GM19463 (cell line): Measurements from ENCODE around the gene PCDHB6.
"Not testable (repeated sequence)": the region's sequence is repeated elsewhere in the genome, so short reads cannot be mapped to it uniquely, and the experiment has no call there.

ENCODE experiments used
- ATAC-seq: cut with Tn5 transposase; IDR thresholded peaks from one replicate; pipeline ENCODE4 v1.9.1; 2021; ENCODE audit warnings: mild to moderate bottlenecking, moderate library complexity; ENCODE audit not compliant: unreplicated experiment

PCDHB6 gene

DNA sequence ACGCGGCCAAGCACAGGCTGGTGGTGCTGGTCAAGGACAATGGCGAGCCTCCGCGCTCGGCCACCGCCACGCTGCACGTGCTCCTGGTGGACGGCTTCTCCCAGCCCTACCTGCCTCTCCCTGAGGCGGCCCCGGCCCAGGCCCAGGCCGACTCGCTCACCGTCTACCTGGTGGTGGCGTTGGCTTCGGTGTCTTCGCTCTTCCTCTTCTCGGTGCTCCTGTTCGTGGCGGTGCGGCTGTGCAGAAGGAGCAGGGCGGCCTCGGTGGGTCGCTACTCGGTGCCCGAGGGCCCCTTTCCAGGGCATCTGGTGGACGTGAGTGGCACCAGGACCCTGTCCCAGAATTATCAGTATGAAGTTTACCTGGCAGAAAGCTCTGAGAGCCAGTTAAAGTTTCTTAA is 8.0 kb downstream of the PCDHB6 start:
- ATAC-seq: not testable (repeated sequence)

DNA sequence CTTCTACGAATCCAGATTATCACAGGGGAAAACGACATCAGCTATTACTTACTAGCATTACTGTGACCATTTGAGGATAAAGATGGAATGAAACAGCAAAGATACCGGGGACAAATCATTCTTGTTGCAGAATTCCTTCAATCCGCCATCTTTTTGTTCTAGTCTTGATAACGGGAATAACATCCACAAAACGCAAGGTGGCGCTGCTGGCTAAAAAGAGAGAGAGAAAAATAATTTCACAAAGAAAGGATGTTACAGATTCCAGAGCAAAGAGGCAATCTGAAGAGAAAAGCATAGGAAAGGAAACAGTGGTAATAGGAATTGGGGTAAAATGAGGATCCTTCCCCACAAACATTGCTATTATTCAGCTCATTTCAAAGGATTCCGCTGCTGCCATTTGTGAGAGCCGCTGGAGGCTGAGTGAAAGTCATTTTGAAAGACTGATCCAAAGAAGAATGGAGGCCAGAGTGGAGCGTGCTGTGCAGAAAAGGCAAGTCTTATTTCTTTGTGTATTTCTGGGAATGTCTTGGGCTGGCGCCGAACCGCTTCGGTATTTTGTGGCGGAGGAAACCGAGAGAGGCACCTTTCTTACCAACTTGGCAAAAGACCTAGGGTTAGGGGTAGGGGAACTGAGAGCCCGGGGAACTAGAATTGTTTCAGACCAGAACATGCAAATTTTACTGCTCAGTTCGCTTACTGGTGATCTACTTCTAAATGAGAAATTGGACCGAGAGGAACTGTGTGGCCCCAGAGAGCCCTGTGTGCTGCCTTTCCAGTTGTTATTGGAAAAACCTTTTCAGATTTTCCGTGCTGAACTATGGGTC is 22.7 kb downstream of the PCDHB6 start, which contains the start of gene PCDHB7:
TSS of gene PCDHB7 (plus strand) at position 264 of the 824 bp plus-strand sequence. CDS start at position 456, 192 bp downstream.
- no peak for ATAC-seq

GRCh38 chr5:141174291-141175104 is 24.6 kb downstream of the PCDHB6 start:
- not testable (repeated sequence) for ATAC-seq

DNA sequence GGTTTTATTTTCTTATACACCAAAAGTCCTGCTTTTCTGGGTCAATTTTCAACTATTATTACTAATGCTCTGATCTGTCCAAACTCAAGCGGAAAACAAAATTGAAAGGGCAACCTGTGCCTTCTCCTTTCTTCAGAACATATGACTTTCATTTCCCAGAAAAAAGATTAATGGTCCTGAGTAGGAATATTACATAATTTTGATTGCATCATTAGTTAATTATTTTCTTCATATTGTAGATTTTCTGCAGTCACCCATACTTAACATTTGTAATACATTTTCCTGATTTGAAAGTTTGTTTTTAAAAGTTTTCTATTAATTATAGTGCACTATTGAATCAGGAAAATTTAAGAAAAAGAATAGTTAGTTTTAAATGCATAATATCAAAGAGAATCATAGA is 26.1 kb downstream of the PCDHB6 start:
- ATAC-seq: no peak

GRCh38 chr5:141177577-141178191 is 27.8 kb downstream of the PCDHB6 start, which contains the start of gene PCDHB8:
Gene PCDHB8, plus strand, starts transcription at chr5:141177790. Its CDS starts 245 bp downstream, at chr5:141178035.
- not testable (repeated sequence) for ATAC-seq

GRCh38 chr5:141179371-141179770 is 29.5 kb downstream of the PCDHB6 start:
- not testable (repeated sequence) for ATAC-seq

DNA sequence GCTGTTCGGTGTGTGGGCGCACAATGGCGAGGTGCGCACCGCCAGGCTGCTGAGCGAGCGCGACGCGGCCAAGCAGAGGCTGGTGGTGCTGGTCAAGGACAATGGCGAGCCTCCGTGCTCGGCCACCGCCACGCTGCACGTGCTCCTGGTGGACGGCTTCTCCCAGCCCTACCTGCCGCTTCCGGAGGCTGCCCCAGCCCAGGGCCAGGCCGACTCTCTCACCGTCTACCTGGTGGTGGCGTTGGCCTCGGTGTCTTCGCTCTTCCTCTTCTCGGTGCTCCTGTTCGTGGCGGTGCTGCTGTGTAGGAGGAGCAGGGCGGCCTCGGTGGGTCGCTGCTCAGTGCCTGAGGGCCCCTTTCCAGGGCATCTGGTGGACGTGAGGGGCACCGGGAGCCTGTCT is 30.0 kb downstream of the PCDHB6 start:
- not testable (repeated sequence) for ATAC-seq

DNA sequence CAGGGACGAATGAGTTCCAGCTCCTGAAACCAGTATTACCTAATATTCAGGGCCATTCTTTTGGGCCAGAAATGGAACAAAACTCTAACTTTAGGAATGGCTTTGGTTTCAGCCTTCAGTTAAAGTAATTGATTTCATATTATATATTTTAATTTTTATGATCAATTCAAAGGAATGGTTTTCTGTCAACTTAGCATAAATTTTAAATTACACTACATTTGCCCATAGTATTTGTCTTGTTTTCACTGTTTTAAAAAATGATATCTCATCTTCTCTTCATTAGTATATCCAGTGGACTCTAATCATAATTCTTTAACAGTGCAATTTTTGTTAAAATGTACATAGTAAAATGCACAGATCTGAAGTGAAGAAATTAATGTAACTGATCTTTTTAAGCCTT is 30.5 kb downstream of the PCDHB6 start:
- ATAC-seq: no peak

DNA sequence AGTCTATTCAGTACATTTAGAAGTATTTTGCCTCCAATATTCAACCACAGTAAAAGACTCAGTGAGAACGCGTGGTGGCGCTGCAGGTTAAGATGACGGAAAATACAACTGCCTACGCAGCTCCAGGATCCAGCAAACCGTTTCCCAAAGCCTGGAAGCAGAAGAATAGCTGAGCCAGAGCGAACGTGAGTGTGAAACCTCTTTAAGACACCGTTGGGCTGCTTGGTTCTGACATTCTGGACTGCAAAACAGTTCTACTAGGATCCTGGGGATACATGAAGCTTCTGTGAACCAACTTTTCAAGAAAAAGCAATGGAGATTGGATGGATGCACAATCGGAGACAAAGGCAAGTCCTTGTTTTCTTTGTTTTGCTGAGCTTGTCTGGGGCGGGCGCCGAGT is 32.4 kb downstream of the PCDHB6 start, which contains the start of gene PCDHB16:
TSS of gene PCDHB16 (plus strand) at position 140 of the 400 bp plus-strand sequence. CDS start at position 313, 173 bp downstream.
- ATAC-seq: no peak

GRCh38 chr5:141184117-141184855 is 34.4 kb downstream of the PCDHB6 start:
- not testable (repeated sequence) for ATAC-seq

- no peak for ATAC-seq
Measured at GRCh38 chr5:141186897-141187512, 37.1 kb downstream of the PCDHB6 start, which contains the start of gene PCDHB9. Gene PCDHB9, plus strand, starts transcription at chr5:141187161. Its CDS starts 158 bp downstream, at chr5:141187319.

DNA sequence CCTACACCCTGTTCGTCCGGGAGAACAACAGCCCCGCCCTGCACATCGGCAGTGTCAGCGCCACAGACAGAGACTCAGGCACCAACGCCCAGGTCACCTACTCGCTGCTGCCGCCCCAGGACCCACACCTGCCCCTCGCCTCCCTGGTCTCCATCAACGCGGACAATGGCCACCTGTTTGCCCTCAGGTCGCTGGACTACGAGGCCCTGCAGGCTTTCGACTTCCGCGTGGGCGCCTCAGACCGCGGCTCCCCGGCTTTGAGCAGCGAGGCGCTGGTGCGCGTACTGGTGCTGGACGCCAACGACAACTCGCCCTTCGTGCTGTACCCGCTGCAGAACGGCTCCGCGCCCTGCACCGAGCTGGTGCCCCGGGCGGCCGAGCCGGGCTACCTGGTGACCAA is 38.8 kb downstream of the PCDHB6 start:
- not testable (repeated sequence) for ATAC-seq

GRCh38 chr5:141189131-141189530 is 39.3 kb downstream of the PCDHB6 start:
- ATAC-seq: not testable (repeated sequence)

- no peak for ATAC-seq
Measured at GRCh38 chr5:141192110-141192725, 42.4 kb downstream of the PCDHB6 start, which contains the start of gene PCDHB10. Gene PCDHB10, plus strand, starts transcription at chr5:141192353. Its CDS starts 200 bp downstream, at chr5:141192553.

GRCh38 chr5:141194332-141194731 is 44.5 kb downstream of the PCDHB6 start:
- ATAC-seq: not testable (repeated sequence)

DNA sequence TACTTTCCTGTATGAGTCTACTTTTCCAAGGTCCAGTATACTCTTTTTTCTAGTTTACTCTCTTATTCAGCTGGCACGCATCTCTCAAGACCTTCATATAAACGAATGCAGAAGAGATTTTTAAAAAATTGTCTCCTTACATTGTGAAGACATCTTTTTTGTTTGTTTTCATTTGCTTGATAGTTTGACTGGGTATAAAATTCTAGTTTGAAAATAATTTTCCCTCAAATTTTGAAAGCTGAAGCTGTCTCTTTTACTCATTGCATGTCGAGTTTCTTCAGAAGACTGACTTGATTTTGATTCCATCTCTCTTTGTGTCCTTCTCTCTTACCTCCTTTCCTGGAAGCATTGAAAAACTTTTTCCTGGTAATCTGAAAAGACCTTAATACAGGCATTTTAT is 46.5 kb downstream of the PCDHB6 start:
- no peak for ATAC-seq

DNA sequence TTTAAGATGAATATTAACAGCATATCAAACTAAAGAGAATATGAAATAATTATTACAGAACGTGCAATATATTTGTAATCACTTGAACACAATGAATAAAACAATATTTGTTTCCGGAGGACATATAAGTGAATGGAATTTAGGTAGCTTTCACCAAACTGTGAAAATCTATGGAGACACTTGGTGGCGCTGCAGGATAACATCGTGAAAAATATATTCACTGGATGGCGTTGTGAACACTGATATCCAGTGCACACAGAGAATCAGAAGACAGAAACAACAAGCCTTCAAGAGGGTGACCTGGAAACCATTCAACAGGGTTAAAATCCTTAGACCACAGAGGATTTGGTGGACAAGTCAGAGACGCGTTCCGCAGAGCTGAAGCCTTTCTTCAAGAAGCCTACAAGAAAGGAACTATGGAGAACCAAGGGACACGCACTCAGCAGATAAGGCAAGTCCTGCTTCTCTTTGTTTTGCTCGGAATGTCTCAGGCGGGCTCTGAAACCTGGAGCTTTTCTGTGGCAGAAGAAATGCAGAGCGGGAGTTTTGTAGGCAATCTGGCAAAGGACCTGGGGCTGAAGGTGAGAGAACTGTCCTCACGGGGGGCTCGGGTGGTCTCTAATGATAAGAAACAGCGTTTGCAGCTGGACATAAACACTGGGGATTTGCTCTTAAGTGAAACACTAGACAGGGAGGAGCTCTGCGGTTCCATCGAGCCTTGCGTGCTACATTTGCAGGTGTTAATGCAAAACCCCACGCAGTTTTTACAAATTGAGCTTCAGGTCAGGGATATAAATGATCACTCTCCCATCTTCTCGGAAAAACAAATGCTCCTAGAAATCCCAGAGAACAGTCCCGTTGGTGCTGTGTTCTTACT is 49.7 kb downstream of the PCDHB6 start, which contains the start of gene PCDHB11:
TSS of gene PCDHB11 (plus strand) at position 269 of the 877 bp plus-strand sequence. CDS start at position 417, 148 bp downstream.
- ATAC-seq: no peak

DNA sequence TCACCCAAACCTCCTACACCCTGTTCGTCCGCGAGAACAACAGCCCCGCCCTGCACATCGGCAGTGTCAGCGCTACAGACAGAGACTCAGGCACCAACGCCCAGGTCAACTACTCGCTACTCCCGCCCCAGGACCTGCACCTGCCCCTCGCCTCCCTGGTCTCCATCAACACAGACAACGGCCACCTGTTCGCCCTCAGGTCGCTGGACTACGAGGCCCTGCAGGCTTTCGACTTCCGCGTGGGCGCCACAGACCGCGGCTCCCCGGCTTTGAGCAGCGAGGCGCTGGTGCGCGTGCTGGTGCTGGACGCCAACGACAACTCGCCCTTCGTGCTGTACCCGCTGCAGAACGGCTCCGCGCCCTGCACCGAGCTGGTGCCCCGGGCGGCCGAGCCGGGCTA is 51.3 kb downstream of the PCDHB6 start:
- not testable (repeated sequence) for ATAC-seq
